ACC112 (cell line): ENCODE data around the gene CHST11.

ENCODE experiments used
- H2AFZ ChIP-seq: fragments of 200-600 bp; sonication (generic); one replicate; pipeline ENCODE4 v1.6.0; 2017; ENCODE audit warnings: antibody characterized with exemption, low read length; ENCODE audit not compliant: unreplicated experiment
- H3K27ac ChIP-seq: fragments of 200-600 bp; sonication (generic); 2 replicates; pipeline ENCODE4 v1.5.1; 2014; ENCODE audit warnings: low read depth, mild to moderate bottlenecking, antibody characterized with exemption, low read length, moderate library complexity
- H3K27me3 ChIP-seq: fragments of 200-600 bp; sonication (generic); 2 replicates; pipeline ENCODE4 v1.6.1; 2014; ENCODE audit warnings: mild to moderate bottlenecking, antibody characterized with exemption, low read length, moderate library complexity, mixed read lengths; ENCODE audit not compliant: insufficient read depth
- H3K36me3 ChIP-seq: fragments of 200-600 bp; sonication (generic); 2 replicates; pipeline ENCODE4 v1.6.1; 2016; ENCODE audit warnings: mild to moderate bottlenecking, antibody characterized with exemption, low read length, moderate library complexity, mixed read lengths; ENCODE audit not compliant: insufficient read depth
- H3K4me1 ChIP-seq: fragments of 200-600 bp; sonication (generic); one replicate; pipeline ENCODE4 v1.6.1; 2016; ENCODE audit warnings: low read length, mixed read lengths; ENCODE audit not compliant: insufficient read depth, unreplicated experiment, control insufficient read depth
- H3K4me3 ChIP-seq: fragments of 200-600 bp; sonication (generic); 2 replicates; pipeline ENCODE4 v1.5.1; 2014; ENCODE audit warnings: mild to moderate bottlenecking, low read depth, low read length
- H3K79me2 ChIP-seq: fragments of 200-600 bp; sonication (generic); one replicate; pipeline ENCODE4 v1.6.0; 2016; ENCODE audit warnings: low read length; ENCODE audit not compliant: control insufficient read depth, unreplicated experiment, insufficient read depth

CHST11 gene

DNA sequence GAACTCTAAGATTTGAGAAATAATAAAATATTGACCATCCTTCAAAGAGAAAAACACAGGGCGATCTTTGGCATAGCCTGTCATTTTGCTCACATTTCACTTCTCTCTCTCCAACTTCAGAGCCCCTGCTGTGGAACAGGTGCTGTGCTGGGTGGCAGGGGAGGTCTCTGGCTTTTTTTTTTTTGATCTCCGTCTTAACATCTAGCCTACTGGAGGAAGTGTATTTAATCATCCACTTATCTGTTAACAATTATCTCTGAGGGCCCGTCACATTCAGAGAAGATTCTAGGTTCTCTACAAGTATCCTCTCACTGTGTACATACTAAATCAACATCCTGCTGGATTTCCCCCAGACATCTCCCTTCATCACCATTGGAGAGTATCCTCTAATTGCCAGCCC lies 34.1 kb downstream of the CHST11 start:
- Histone ChIP-seq H2AFZ (no peak overlapping the region), H3K79me2 (peaks cover 15% of the 10 kb centered on the region), H3K4me3 (no peak overlapping the region), H3K36me3 (no peaks in the 10 kb centered on the region), H3K27me3 (no peaks in the 10 kb centered on the region), H3K27ac (no peak overlapping the region), H3K4me1 (peaks cover 5% of the 10 kb centered on the region)

DNA sequence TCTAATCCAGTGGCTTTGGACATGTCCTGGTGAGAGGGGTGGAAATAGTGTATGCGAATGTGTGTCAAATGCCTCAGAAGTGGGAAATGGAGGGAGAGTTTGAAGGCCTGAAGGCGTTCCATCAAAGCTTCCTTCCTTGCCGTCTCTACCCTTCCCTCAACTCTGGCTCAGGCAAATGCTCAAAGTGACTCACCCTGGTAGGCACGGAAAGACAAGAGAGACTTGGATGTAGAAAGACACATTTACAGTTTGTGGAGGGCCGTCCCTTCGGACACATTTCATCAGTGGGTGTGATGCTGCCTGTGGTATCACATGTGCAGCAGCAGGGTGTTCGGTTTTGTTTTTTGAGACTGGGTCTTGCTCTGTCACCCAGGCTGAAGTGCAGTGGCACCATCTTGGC lies 36.7 kb downstream of the CHST11 start:
- peaks cover 16% of the 10 kb centered on the region for H3K79me2 ChIP-seq
- no peak overlapping the region for H2AFZ ChIP-seq
- H3K36me3 ChIP-seq: no peaks in the 10 kb centered on the region
- no peak overlapping the region for H3K27ac ChIP-seq
- H3K4me3 ChIP-seq: no peak overlapping the region
- H3K27me3 ChIP-seq: no peaks in the 10 kb centered on the region
- peaks cover 5% of the 10 kb centered on the region for H3K4me1 ChIP-seq

DNA sequence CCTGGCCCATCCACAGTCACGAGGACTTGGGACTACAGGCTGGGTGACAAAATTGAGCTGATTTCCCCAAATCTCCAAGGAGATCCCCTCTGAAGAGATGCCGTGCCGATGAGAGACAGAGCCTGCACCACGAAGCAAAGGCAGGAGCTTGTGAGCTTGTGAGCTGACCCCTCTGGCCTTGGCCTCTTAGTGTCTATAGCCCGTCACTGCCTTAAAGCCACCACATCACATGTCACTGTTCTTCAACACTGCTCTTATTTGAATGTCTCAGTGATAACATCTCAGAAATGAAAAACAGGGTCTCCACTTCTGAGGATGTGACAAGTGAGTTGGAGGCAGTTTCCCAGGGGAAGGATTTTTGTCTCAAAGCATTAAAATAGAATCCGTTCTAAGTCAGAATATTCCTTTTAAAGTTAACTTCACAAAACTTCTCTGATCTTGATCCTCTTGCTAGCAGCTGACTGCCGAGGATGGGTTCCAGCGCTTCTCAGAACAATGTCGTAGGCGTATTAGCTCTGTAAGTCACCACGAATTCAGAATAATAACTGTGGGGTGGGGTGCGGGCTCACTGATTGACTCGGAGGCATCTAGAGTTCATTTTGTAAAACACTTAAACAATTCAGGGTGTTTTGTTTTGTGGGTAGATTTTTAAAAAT lies 37.5 kb downstream of the CHST11 start:
- Histone ChIP-seq H3K4me1 (peaks cover 5% of the 10 kb centered on the region), H3K27ac (peak overlapping the region; percentile 51), H2AFZ (no peak overlapping the region)

DNA sequence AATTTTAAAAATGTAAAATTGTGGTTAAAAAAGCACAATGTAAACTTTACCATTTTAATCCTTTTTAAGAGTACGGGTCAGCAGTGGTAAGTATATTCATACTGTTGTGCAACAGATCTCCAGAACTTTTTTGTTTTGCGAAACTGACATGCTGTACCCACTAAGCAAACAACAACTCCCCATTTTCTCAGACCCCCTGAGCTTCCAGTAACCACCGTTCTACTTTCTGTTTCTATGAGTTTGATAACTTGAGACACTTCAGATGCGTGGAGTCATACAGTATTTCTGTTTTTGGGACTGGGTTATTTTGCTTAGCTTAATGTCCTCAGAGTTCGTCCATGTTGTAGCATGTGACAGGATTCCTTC lies 38.0 kb downstream of the CHST11 start:
- peaks cover 16% of the 10 kb centered on the region for H3K79me2 ChIP-seq
- peak overlapping the region; percentile 51 for H3K27ac ChIP-seq
- H2AFZ ChIP-seq: no peak overlapping the region
- no peaks in the 10 kb centered on the region for H3K27me3 ChIP-seq
- H3K4me3 ChIP-seq: peak overlapping the region; percentile 60
- peaks cover 5% of the 10 kb centered on the region for H3K4me1 ChIP-seq
- no peaks in the 10 kb centered on the region for H3K36me3 ChIP-seq

More for the DNA sequence above, 37.5 kb downstream of the CHST11 start:
- Histone ChIP-seq H3K4me3 (peak overlapping the region; percentile 60), H3K79me2 (peaks cover 16% of the 10 kb centered on the region), H3K27me3 (no peaks in the 10 kb centered on the region), H3K36me3 (no peaks in the 10 kb centered on the region)

DNA sequence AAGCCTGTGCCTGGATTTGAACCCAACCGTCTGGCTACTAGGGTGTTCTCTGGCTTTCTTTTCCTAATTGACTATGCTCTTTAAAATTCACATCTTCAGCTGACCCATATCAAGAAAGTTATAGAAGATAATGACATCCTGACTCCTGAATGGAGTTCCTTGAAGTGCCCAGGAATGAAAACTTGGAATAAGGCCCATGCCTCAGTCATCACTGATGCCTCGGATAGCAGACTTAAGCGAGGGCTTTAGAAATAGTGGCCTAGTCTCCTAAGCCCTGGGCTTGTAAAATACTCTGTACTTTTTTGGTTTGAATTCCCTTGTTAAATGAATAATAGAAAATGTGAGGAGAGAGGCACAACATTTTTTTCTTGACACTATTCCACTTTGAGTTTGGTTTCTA lies 39.0 kb downstream of the CHST11 start:
- Histone ChIP-seq H3K4me3 (no peak overlapping the region), H3K27ac (no peak overlapping the region), H3K79me2 (peaks cover 16% of the 10 kb centered on the region), H3K27me3 (no peaks in the 10 kb centered on the region), H3K36me3 (no peaks in the 10 kb centered on the region), H2AFZ (no peak overlapping the region), H3K4me1 (peaks cover 5% of the 10 kb centered on the region)

DNA sequence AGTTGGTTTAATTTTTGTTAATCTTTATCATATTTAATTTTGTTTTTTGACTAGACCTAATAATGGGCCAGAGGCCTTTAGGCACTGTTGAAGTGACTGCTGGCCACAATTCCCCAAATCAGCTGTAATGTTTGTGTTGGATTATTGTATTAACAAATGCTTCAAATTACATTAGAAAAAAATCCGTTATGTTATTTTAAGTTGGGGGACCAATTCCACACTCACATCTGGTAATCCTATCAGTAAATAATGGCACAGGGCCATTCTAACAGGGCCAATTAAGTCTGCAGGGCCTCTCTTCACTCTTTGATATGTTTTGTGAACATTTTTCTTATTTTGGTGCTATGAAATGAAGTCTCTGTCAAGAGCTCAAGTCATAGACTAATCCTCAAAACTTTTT lies 39.6 kb downstream of the CHST11 start:
- no peak overlapping the region for H3K4me3 ChIP-seq
- peaks cover 16% of the 10 kb centered on the region for H3K79me2 ChIP-seq
- no peaks in the 10 kb centered on the region for H3K27me3 ChIP-seq
- no peak overlapping the region for H2AFZ ChIP-seq
- peaks cover 5% of the 10 kb centered on the region for H3K4me1 ChIP-seq
- H3K36me3 ChIP-seq: no peaks in the 10 kb centered on the region
- no peak overlapping the region for H3K27ac ChIP-seq

DNA sequence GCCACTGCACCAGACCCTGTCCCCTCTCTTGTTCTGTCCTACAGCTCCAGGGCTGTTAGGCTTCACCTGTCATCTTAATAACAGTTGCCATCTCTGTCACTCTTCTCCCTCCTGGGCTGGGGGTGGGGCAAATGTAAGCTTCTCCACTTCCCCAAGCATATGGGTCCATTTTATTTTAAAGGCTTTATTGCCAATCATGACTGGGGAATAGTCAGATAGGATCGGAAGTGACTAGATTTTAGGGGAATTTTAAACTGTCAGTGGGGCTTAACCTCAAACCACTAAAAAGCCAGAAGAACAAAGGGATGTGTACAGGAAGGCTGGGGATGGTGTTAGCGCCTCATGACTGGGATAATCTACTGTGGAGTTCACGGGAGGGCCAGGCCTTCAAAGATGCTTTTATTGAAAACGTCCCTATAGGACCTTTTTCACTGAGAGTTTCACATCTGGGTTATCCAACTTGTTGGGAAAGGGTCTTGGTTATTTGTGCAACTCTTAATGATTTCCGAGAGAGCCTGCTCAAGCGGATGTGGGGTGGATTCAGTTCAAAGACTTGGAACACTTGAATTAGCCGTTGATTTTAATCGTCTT lies 41.6 kb downstream of the CHST11 start:
- peaks cover 9% of the 10 kb centered on the region for H3K4me1 ChIP-seq
- H3K4me3 ChIP-seq: no peak overlapping the region
- no peaks in the 10 kb centered on the region for H3K36me3 ChIP-seq
- no peak overlapping the region for H2AFZ ChIP-seq
- H3K79me2 ChIP-seq: peaks cover 12% of the 10 kb centered on the region
- H3K27ac ChIP-seq: no peak overlapping the region
- no peaks in the 10 kb centered on the region for H3K27me3 ChIP-seq

DNA sequence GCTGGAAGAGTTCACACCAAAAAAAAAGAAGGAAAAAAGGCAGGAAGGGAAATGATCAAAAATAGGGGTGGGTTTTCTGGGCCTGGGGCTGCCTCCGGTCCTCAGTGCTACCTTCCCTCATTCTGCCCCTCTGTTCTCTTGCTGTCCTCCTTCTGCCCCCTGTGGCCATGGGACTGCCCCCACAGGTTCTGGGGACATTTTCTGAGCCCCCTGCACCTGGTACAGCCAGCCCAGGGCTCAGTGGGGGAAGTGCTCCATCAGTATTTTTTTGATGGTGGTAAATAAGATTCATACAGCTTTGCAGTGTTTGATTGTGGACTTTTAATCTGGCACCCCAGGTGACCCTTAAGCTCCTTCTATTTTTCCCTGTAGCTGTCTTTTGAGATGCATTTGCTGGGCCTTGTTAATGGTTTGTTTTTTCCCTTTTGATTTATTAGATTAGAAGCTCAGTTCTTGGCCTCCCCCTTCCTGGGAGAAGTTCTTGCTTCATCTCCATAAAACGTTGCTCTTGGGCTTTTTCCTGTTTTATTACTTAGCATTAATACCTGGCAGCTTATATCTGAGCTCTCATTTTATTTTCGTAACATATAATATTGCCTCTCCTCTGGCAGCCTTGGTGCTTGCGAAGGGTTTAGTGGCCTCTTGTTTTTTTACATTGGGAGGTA lies 43.1 kb downstream of the CHST11 start:
- Histone ChIP-seq H3K79me2 (peaks cover 8% of the 10 kb centered on the region), H2AFZ (no peak overlapping the region), H3K4me1 (peaks cover 4% of the 10 kb centered on the region)

DNA sequence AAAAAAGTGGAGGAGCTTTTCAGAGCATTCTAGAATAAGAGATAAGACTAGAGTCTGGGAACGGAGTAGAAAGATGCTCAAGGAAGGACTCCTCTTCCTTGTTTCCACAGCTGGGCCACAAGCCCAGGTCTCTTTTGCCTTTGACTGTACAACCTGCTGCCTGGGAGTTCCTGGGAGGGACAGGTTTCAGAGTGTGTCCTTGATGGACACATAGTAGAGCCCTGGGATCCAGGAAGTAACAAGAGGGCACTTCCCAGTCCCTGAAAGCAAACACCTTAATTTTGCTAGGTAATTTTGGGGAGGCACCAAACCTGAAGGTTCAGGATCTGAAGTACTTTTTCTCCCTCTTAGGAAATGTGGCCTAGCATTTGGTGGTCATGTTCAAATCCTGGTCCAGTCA lies 44.4 kb downstream of the CHST11 start:
- no peaks in the 10 kb centered on the region for H3K27me3 ChIP-seq
- no peak overlapping the region for H3K4me3 ChIP-seq
- H3K79me2 ChIP-seq: no peaks in the 10 kb centered on the region
- H3K4me1 ChIP-seq: peaks cover 4% of the 10 kb centered on the region
- H2AFZ ChIP-seq: no peak overlapping the region
- H3K36me3 ChIP-seq: no peaks in the 10 kb centered on the region
- H3K27ac ChIP-seq: no peak overlapping the region

More for the DNA sequence above, 43.1 kb downstream of the CHST11 start:
- Histone ChIP-seq H3K36me3 (no peaks in the 10 kb centered on the region), H3K4me3 (no peak overlapping the region), H3K27ac (no peak overlapping the region), H3K27me3 (no peaks in the 10 kb centered on the region)

DNA sequence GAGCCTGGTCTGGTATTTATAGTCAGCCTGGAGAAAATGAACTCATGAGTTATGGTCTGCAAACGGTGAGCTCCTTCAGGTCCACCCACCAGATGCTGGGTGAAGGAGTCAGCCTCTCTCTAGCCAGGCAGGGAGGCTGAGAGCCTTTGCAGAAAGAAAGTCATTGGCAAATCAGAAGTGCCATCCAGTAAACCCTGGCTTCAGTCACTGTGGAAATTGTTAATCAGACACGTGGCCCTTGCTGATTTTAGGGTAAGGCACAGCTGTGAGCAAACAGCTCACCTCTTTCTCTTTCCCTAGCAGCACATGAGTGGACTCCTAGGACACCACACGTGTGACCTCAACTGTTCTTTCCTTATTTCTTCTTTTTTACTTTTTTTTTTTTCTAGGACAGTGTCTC lies 44.9 kb downstream of the CHST11 start:
- Histone ChIP-seq H3K27ac (no peak overlapping the region), H3K79me2 (no peaks in the 10 kb centered on the region), H2AFZ (no peak overlapping the region), H3K36me3 (no peaks in the 10 kb centered on the region), H3K4me1 (peaks cover 4% of the 10 kb centered on the region), H3K4me3 (no peak overlapping the region), H3K27me3 (no peaks in the 10 kb centered on the region)

DNA sequence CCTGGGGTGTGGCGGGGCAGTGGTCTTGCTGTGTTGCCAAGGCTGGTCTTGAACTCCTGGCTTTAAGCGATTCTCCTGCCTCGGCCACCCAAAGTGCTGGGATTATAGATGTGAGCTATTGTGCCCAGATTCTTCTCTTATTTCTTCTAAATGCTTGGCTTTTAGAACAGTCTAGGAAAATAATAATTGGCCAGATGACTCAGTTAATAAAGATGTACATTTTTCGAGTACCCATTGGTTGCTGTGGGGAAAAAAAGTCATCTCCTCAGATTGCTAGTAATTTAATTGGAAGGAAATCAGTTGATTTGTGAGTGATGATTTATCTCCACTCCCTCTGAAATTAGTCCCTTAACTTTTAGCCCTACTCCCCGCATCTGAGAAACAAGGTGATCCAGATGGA lies 45.5 kb downstream of the CHST11 start:
- H3K27ac ChIP-seq: no peak overlapping the region
- no peaks in the 10 kb centered on the region for H3K79me2 ChIP-seq
- H3K36me3 ChIP-seq: no peaks in the 10 kb centered on the region
- H3K4me1 ChIP-seq: peaks cover 4% of the 10 kb centered on the region
- H3K27me3 ChIP-seq: no peaks in the 10 kb centered on the region
- no peak overlapping the region for H2AFZ ChIP-seq
- no peak overlapping the region for H3K4me3 ChIP-seq
